Measurements from ENCODE around the gene CKAP2L.

DNA sequence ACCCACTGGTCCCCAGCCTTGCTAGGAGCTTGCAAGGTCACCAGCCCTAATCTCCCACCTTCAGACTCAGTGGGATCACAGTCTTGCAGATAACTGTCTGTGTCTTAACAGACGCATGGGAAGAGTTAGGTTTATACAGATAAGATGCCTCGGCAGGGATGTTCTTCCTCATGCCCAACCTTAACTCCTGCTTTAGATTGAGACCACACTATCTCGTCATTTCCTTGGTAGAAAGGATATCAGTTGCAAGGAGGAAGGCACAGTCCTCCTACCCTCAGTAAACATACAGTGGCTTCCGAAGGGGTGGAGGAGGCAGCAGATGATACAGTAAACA lies 36.4 kb downstream of the CKAP2L start:
- no peak for TF ChIP-seq POLR2A (IDR thresholded peaks at IDR 0.05)
- TF ChIP-seq POLR2AphosphoS5 (IDR thresholded peaks at IDR 0.05): no peak

Data from breast epithelium (tissue), 3 donors.